Keratinocyte (primary cell): ENCODE data around the gene NAPA. TPM values are rescaled to one million over a fixed set of nuclear protein-coding genes. Genes with fewer than 3 reads are reported as not detected.

ENCODE experiments used
- DNase-seq: peaks from one replicate; pipeline ENCODE4 v3.0.0-alpha.2; 2011; ENCODE audit warnings: low read depth, missing footprints, low spot score
- FAIRE-seq: peaks from 2 replicates; lab custom pipeline; 2011; peaks lifted over from hg19 to GRCh38; lab: Jason Lieb, UNC
- H2AFZ ChIP-seq: 2 replicates; pipeline ENCODE4 v1.6.0; 2012; ENCODE audit warnings: low read length, control low read depth, inconsistent platforms; ENCODE audit not compliant: control insufficient read depth
- H3K27ac ChIP-seq: 2 replicates; pipeline ENCODE4 v1.5.1; 2011; ENCODE audit warnings: low read length; ENCODE audit not compliant: control insufficient read depth, insufficient read depth
- H3K27me3 ChIP-seq: 3 replicates; pipeline ENCODE4 v1.6.0; 2011; ENCODE audit warnings: low read length; ENCODE audit not compliant: control insufficient read depth, insufficient read depth; ENCODE audit errors: extremely low read depth
- H3K36me3 ChIP-seq, 2 experiments: 2 replicates in 1 of 2; 3 replicates in 1 of 2; pipeline ENCODE4 v1.5.1; 2011; ENCODE audit warnings: low read length in 2 of 2, mild to moderate bottlenecking in 1 of 2; ENCODE audit not compliant: control insufficient read depth in 2 of 2, insufficient read depth in 2 of 2; ENCODE audit errors: extremely low read depth in 1 of 2
- H3K4me1 ChIP-seq: 3 replicates; pipeline ENCODE4 v1.5.1; 2011; ENCODE audit warnings: low read length; ENCODE audit not compliant: control insufficient read depth, insufficient read depth; ENCODE audit errors: extremely low read depth
- H3K4me2 ChIP-seq: 3 replicates; pipeline ENCODE4 v1.6.0; 2011; ENCODE audit warnings: low read depth, low read length; ENCODE audit not compliant: control insufficient read depth, insufficient read depth; ENCODE audit errors: extremely low read depth
- H3K4me3 ChIP-seq, 3 experiments: fragments of 200-600 bp in 1 of 3; sonication (generic) in 1 of 3; 2 replicates in 2 of 3; 3 replicates in 1 of 3; pipeline ENCODE4 v1.5.1; 2011 to 2016; ENCODE audit warnings: low read length in 3 of 3, mild to moderate bottlenecking in 3 of 3, control low read depth in 2 of 3, inconsistent platforms in 1 of 3, low read depth in 1 of 3, mixed read lengths in 1 of 3, mixed run types in 1 of 3, moderate library complexity in 1 of 3; ENCODE audit not compliant: control insufficient read depth in 2 of 3, insufficient read depth in 2 of 3; ENCODE audit errors: extremely low read depth in 1 of 3
- H3K79me2 ChIP-seq: 2 replicates; pipeline ENCODE4 v1.6.0; 2012; ENCODE audit warnings: low read length; ENCODE audit not compliant: control insufficient read depth, insufficient read depth
- H3K9ac ChIP-seq: 3 replicates; pipeline ENCODE4 v1.6.0; 2011; ENCODE audit warnings: low read length; ENCODE audit not compliant: control insufficient read depth, insufficient read depth; ENCODE audit errors: extremely low read depth
- H3K9me1 ChIP-seq: 3 replicates; pipeline ENCODE4 v1.6.0; 2011; ENCODE audit warnings: low read length; ENCODE audit not compliant: control insufficient read depth, insufficient read depth; ENCODE audit errors: extremely low read depth
- H3K9me3 ChIP-seq: 2 replicates; pipeline ENCODE4 v1.5.1; 2012; ENCODE audit warnings: low read depth, low read length; ENCODE audit not compliant: control insufficient read depth
- H4K20me1 ChIP-seq: 3 replicates; pipeline ENCODE4 v1.6.0; 2011; ENCODE audit warnings: low read length; ENCODE audit not compliant: control insufficient read depth, insufficient read depth; ENCODE audit errors: extremely low read depth
- CTCF ChIP-seq, 3 experiments: IDR thresholded peaks in 1 of 3; conservative IDR thresholded peaks in 1 of 3; optimal IDR thresholded peaks in 1 of 3; 2 replicates in 2 of 3; 3 replicates in 1 of 3; pipeline versions ENCODE3 to v1.5.1; 2011; ENCODE audit warnings: low read length in 3 of 3, mild to moderate bottlenecking in 3 of 3, moderate library complexity in 2 of 3, control low read depth in 1 of 3, inconsistent platforms in 1 of 3; ENCODE audit not compliant: insufficient read depth in 2 of 3; ENCODE audit errors: extremely low read depth in 1 of 3
- EZH2 ChIP-seq: IDR thresholded peaks from one replicate; pipeline ENCODE4 v1.6.1; 2012; ENCODE audit warnings: inconsistent platforms, mild to moderate bottlenecking, low read length, moderate library complexity
- dilution Hi-C: fragments of 300-500 bp; cut with MboI; formaldehyde crosslinking; loops from one replicate; pipeline ENCODE4 v1.7.0; 2020; ENCODE audit warnings: low sequenced_read_pairs; ENCODE audit not compliant: extremely low pct_ligation_motif_present
- polyA plus RNA-seq, 5 experiments: library from polyadenylated mRNA; depleted of rRNA in 3 of 5; stranded (reverse) in 3 of 5; stranded (forward) in 1 of 5; unstranded in 1 of 5; fragments of >200 nt; gene quantifications; 1 replicate in 1 of 5; 2 replicates in 3 of 5; 3 replicates in 1 of 5; pipeline versions ENCODE4 v1.2.1 to v1.2.3, GENCODE V29; 2011 to 2012; ENCODE audit warnings: missing spikeins in 2 of 5, low read depth in 1 of 5, low replicate concordance in 1 of 5

NAPA gene
- polyA plus RNA-seq, 1 donor (not counting 4 experiments of a cell fraction or from before 2014, with no cell fraction given), result 89.0 TPM

DNA sequence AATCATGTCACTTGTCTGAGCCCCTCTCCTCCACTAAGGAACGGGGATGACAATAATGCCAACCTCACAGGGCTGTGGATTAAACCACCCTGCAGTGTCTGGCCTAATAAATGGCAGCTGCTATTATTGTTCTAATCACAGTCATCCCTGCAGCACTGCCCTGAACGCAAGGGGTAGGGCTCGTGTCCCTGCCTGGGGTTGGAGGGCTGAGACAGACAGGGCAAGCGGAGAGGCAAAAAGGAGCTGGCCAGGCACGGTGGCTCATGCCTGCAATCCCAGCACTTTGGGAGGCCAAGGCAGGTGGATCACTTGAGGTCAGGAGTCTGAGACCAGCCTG, 20.7 kb downstream of the NAPA start:
- H3K27ac ChIP-seq, result no peak overlapping the region
- no peaks in the 10 kb centered on the region for H3K9me3 ChIP-seq
- H3K4me2 ChIP-seq, result no peak overlapping the region
- peaks cover 6% of the 10 kb centered on the region for H4K20me1 ChIP-seq
- no peak overlapping the region for H2AFZ ChIP-seq
- H3K4me3 ChIP-seq, result no peak overlapping the region
- no peaks in the 10 kb centered on the region for H3K4me1 ChIP-seq
- DNase-seq, result no peak
- TF ChIP-seq CTCF (optimal IDR thresholded peaks at IDR 0.05 in 1 of 3, IDR thresholded peaks at IDR 0.05 in 1 of 3, conservative IDR thresholded peaks at IDR 0.05 in 1 of 3; ENCODE audit: extremely low read depth in 1 of 3, insufficient read depth in 2 of 3, low read length in 3 of 3) (no peak), EZH2 (no peak)
- H3K9ac ChIP-seq, result no peak overlapping the region
- H3K79me2 ChIP-seq, result peaks cover 2% of the 10 kb centered on the region
- H3K9me1 ChIP-seq, result no peaks in the 10 kb centered on the region
- FAIRE-seq, result no peak
- no peaks in the 10 kb centered on the region for H3K27me3 ChIP-seq
- dilution Hi-C loops, result no loop called here
- H3K36me3 ChIP-seq, result peaks cover 47 to 48% of the 10 kb centered on the region in 2 experiments

DNA sequence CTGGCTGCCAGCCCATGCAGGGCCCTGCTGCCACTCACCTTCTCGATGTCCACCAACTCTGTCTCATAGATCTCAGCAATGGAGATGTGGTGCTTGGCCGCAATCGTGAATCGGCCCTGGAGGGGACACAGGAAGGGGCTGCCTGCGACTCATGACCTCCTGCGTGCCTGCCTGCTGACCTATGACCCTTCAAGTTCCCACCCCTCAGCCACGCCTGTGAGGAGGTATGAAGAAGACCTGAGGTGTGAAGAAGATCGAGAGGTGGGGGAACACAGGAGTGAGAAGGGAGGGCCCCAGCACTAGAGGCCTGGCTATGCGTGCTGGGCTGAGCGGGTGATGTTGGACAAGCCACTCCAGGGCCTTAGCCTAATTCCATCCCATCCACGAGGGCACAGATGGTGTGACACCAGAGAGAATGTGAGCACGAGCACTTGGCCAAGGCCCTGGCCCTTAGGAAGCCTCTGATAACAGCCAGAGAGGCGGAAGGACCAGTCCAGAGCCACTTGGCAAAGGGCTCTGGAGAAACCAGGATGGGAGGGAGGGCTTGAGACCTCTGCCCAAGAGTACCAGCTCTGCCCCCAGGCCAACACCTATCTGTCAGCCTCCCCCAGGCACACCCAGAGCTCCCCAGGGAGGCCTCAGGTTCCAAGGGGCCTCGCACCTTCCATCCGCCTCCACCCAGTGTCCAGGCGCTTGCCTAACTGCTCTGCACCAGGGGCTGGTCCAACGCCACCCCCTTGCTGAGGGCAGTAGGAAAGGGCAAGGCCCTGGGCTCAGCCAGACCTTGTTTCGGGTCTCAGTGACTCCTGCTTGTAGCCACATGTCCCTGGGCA, 21.3 kb downstream of the NAPA start:
- H3K27me3 ChIP-seq, result no peaks in the 10 kb centered on the region
- H3K9me1 ChIP-seq, result no peaks in the 10 kb centered on the region
- FAIRE-seq (no peak), DNase-seq (no peak)
- H3K4me2 ChIP-seq, result no peak overlapping the region
- H3K4me1 ChIP-seq, result no peaks in the 10 kb centered on the region
- H3K79me2 ChIP-seq, result peaks cover under 1% of the 10 kb centered on the region
- peaks cover 44 to 47% of the 10 kb centered on the region in 2 experiments for H3K36me3 ChIP-seq
- H2AFZ ChIP-seq, result no peak overlapping the region
- no peaks in the 10 kb centered on the region for H3K9me3 ChIP-seq
- no peak overlapping the region for H3K9ac ChIP-seq
- H3K27ac ChIP-seq, result no peak overlapping the region
- peaks cover 4% of the 10 kb centered on the region for H4K20me1 ChIP-seq
- dilution Hi-C loops, result no loop called here
- no peak overlapping the region for H3K4me3 ChIP-seq
- no peak for TF ChIP-seq EZH2
- no peak for TF ChIP-seq CTCF (optimal IDR thresholded peaks at IDR 0.05 in 1 of 3, IDR thresholded peaks at IDR 0.05 in 1 of 3, conservative IDR thresholded peaks at IDR 0.05 in 1 of 3; ENCODE audit: extremely low read depth in 1 of 3, insufficient read depth in 2 of 3, low read length in 3 of 3)
